AG04449 (cell line): ENCODE measurements around the gene GPRIN3.

Experiments
- CTCF ChIA-PET: fragments of 350-600 bp; formaldehyde crosslinking; extraction: SDS; loops from one replicate; lab custom pipeline; 2021; ENCODE audit warnings: antibody characterized with exemption; lab: Yijun Ruan, JAX
- POLR2A ChIA-PET: fragments of 400-600, 350-600 bp; formaldehyde crosslinking; extraction: SDS; loops from one replicate; lab custom pipeline; 2020; ENCODE audit warnings: antibody characterized with exemption, inconsistent platforms; lab: Yijun Ruan, JAX
- DNase-seq: peaks from one replicate; pipeline ENCODE4 v3.0.0-alpha.2; 2010; ENCODE audit warnings: low read depth, low spot score
- H3K4me3 ChIP-seq: 2 replicates; pipeline ENCODE4 v1.5.1; 2011; ENCODE audit warnings: low read depth, mild to moderate bottlenecking, control low read depth, low read length
- CTCF ChIP-seq: IDR thresholded peaks from one replicate; pipeline ENCODE4 v1.5.1; 2011; ENCODE audit warnings: mild to moderate bottlenecking, moderate library complexity, low read length, control low read depth, inconsistent platforms; ENCODE audit not compliant: insufficient read depth; ENCODE audit errors: missing control alignments

GPRIN3 gene

GRCh38 chr4:89243733-89244252 is 63.8 kb downstream of the GPRIN3 start:
- TF ChIP-seq CTCF = no peak
- ChIA-PET POLR2A (no interaction called here), CTCF (no interaction called here)
- H3K4me3 ChIP-seq = no peak overlapping the region
- DNase-seq = no peak

GRCh38 chr4:89242864-89243732 is 64.5 kb downstream of the GPRIN3 start:
- no peak overlapping the region for H3K4me3 ChIP-seq
- no peak for DNase-seq
- ChIA-PET POLR2A (no interaction called here), CTCF (interaction anchor here (2.0 kb wide), 1 partner anchor 17 kb away, joined by 8 read pairs; no protein-coding TSS in a partner anchor)
- no peak for TF ChIP-seq CTCF

DNA sequence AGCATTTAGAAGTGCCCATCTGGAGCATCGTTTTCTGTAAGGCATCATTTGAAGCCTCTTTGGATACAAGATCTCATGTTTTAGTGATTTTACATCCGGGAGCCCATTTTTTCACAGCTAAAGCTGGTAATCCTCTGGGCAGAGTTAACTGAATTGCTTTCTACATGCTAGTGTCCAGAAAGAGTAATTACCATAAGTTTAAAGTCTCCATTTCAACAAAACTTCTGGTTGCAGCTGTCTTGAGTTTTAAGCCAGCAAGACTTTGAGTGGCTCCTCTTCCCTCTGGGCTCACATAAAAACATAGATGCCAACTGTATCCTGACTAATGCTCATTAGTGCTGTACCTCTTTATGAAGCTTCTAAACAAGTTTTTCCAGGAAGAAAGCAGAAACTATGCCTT is 65.4 kb downstream of the GPRIN3 start:
- TF ChIP-seq CTCF = no peak
- ChIA-PET CTCF (interaction anchor here (0.6 to 2.0 kb wide), 3 partner anchors 13 to 16 kb away, joined by 3 to 8 read pairs (median 3); no protein-coding TSS in a partner anchor), POLR2A (no interaction called here)
- no peak for DNase-seq
- no peak overlapping the region for H3K4me3 ChIP-seq

DNA sequence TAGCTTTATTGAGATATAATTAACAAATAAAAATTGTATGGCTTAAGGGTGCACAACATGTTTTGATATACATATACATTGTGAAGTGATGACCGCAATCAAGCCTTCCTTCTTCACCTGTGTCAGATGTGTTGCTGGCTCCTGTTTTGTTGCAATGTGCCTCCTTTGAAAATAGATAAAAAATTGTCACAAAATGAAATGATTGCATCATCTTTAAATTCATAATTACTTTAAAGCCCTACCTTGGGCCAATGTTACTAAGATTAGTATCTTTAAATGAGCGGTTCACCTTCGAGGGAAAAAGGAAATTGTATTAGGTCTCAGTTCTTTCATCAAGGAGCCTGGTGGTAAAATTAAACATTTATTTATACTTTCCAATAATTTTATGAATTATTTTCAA is 77.3 kb downstream of the GPRIN3 start:
- no peak for DNase-seq
- ChIA-PET CTCF (no interaction called here), POLR2A (no interaction called here)
- TF ChIP-seq CTCF = no peak
- H3K4me3 ChIP-seq = no peak overlapping the region

DNA sequence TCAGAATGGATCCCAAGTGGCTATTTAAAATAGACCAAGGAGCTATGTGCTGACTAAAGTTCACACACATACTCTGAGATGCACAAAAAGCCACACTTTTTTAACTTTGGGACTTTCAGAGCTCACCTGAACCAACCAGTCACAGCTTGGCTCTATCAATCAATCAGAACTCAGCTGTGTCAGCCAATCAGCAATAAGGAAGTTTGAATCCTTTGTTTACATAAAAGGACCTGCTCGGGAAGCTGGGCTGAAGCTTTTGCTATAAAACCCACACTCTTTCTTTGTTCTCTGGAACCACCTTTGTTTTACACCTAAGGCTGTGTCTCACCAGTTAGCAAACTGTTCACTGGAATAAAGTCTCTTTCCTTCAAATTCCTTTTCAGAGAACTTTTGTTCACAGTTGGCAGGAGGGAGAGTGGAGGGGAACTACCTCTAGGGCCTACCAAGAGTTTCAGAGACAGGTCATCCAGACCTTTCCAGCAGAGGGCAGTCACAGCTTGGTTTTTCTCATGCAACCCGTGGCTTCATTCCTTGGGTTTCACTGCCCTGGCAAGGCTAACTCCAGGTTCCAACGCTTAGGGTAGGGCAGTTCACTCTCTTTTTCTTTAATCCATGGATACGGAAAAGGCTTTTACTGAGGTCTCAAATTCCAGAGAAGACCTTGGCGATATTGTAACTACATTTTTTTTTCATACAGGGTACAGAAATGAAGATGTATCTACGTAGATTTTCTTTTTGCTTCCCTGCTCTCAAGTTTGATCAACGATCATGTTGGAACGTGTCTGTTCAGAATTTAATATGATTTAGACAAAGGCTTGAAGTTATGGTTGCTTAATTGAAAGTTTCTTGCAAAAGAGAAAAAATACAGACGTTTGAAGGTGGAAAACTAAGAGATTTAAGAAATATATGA is 80.7 kb downstream of the GPRIN3 start:
- ChIA-PET POLR2A (no interaction called here), CTCF (interaction anchor here (0.8 to 3.5 kb wide), 19 partner anchors 8 to 702 kb away, joined by 3 to 47 read pairs (median 3); no protein-coding TSS in a partner anchor)
- TF ChIP-seq CTCF = peak; percentile 73
- no peak for DNase-seq
- no peak overlapping the region for H3K4me3 ChIP-seq

DNA sequence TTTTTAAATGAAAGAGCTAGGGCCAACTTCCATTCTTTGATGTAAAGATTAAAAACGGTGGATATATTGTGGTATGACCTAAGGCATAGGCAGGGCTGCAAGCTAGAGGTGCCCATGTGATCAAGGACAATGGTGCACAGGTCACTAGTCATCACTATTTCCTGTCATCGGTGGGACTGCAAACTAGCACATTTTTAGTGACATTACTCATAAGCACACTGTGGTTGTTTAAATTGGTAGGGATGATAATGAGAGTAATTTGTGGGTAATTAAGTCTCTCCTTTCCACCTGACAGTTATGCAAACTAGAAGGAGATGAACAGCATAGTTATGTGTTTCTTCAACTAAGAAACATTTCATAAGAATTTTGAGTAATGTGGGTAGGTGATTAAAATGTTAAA is 85.4 kb downstream of the GPRIN3 start:
- CTCF ChIA-PET = interaction anchor here (1.0 kb wide), 1 partner anchor 646 kb away, joined by 3 read pairs; no protein-coding TSS in a partner anchor
- POLR2A ChIA-PET = no interaction called here
- DNase-seq = no peak
- TF ChIP-seq CTCF = no peak
- H3K4me3 ChIP-seq = no peak overlapping the region
